Limb (tissue), 2 donors: ENCODE data around the gene CNTN1.

Experiments
- DNase-seq, 2 donors: peaks; one replicate each; pipeline ENCODE4 v3.0.0-alpha.2; 2016; ENCODE audit errors: extremely low spot score in 2 of 2

CNTN1 gene

DNA sequence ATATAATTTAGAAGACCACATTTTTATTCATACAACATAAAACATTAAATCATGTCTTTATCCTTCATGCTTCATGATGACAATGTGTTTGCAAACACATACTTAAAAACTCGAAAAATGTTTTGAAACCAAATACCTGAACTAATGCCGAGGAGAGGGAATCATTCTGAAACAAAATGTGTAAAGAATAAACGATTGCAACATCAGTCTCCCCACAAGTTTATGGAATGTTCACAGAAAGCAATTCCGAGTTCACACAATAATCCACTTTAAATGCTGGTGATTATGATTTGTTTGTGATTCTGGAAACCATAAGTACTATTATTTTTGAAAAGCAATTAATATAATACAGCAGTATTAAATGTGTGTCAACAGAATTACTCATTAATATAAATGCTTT lies 411.4 kb downstream of the CNTN1 start:
- DNase-seq = no peak

GRCh38 chr12:41106315-41106714 lies 414.1 kb downstream of the CNTN1 start:
- DNase-seq = no peak

GRCh38 chr12:41108032-41108431 lies 415.8 kb downstream of the CNTN1 start:
- DNase-seq = peak; percentile 30 to 66

GRCh38 chr12:41112903-41113302 lies 420.7 kb downstream of the CNTN1 start:
- no peak for DNase-seq

- no peak for DNase-seq
Measured at GRCh38 chr12:41120211-41120610, 428.0 kb downstream of the CNTN1 start.

GRCh38 chr12:41121374-41121773 lies 429.1 kb downstream of the CNTN1 start:
- DNase-seq = no peak
